Measurements from ENCODE around the gene KDM3B. TPM values are rescaled to one million over a fixed set of nuclear protein-coding genes. Genes with fewer than 3 reads are reported as not detected.
A peak's percentile ranks its signal among the peaks of the same experiment; 100 is the strongest.

The KDM3B gene
- total and polyA plus RNA-seq, 9 of the 15 experiments (the other 6 are each of a cell fraction or from before 2014, with no cell fraction given): 13.8 to 62.8 (median 41.9) TPM

DNA sequence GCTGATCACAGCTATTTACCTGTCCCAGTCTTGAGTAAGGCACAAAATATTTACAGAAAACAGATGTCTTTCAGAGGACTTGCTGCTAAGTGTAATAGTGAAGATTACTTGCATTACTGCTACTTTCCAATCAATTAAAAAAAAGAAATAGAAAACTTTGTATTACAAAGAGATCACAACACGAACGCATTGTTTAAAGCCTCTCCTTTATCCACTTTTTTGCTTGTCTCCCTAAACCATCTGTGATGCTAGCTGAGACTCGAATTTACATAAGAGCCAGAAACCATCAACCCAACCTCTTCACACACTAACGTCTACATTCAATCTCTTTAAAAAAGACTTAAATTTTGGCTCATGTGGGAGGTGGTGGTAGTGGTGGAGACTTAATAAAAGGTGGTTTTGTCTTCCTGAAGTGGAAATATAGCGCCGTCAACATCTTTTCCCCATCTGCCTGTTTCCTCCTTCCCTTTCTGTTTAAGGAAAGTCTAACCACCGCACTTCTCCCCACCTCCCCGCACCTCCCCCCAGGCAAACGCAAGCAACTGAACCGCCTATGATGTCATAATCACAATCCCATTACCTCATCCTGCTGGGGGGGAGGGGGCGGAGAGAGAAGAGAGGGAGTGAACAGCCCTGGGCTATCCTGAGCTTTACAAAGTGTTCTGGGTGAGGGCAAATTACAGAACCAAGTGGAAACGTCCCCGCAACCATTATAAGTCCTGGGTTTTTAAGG lies 15.4 kb upstream of the KDM3B start (continued):
- TF ChIP-seq TAF9B (IDR thresholded peaks at IDR 0.05; ENCODE audit: partially characterized antibody): peak; percentile 12
- no peak for TF ChIP-seq ZFP91 (CRISPR knock-in tag; IDR thresholded peaks at IDR 0.05)
- TF ChIP-seq, protein P1, sequence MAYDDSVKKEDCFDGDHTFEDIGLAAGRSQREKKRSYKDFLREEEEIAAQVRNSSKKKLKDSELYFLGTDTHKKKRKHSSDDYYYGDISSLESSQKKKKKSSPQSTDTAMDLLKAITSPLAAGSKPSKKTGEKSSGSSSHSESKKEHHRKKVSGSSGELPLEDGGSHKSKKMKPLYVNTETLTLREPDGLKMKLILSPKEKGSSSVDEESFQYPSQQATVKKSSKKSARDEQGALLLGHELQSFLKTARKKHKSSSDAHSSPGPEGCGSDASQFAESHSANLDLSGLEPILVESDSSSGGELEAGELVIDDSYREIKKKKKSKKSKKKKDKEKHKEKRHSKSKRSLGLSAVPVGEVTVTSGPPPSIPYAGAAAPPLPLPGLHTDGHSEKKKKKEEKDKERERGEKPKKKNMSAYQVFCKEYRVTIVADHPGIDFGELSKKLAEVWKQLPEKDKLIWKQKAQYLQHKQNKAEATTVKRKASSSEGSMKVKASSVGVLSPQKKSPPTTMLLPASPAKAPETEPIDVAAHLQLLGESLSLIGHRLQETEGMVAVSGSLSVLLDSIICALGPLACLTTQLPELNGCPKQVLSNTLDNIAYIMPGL (CRISPR knock-in tag; IDR thresholded peaks at IDR 0.05): no peak
- TF ChIP-seq ZNF175 (CRISPR knock-in tag; IDR thresholded peaks at IDR 0.05; ENCODE audit: low read depth): 0 out of 2 replicates have a peak, but pooled peaks have one; percentile 24
- no peak for TF ChIP-seq HNRNPLL (IDR thresholded peaks at IDR 0.05; ENCODE audit: low read depth, low read length, poor library complexity, severe bottlenecking)
- TF ChIP-seq, protein P2, sequence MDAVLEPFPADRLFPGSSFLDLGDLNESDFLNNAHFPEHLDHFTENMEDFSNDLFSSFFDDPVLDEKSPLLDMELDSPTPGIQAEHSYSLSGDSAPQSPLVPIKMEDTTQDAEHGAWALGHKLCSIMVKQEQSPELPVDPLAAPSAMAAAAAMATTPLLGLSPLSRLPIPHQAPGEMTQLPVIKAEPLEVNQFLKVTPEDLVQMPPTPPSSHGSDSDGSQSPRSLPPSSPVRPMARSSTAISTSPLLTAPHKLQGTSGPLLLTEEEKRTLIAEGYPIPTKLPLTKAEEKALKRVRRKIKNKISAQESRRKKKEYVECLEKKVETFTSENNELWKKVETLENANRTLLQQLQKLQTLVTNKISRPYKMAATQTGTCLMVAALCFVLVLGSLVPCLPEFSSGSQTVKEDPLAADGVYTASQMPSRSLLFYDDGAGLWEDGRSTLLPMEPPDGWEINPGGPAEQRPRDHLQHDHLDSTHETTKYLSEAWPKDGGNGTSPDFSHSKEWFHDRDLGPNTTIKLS (IDR thresholded peaks at IDR 0.05; ENCODE audit: borderline replicate concordance, low read depth): no peak
- no peak for TF ChIP-seq ZNF445 (CRISPR knock-in tag; IDR thresholded peaks at IDR 0.05; ENCODE audit: low read depth)
- peak; percentile 68 for TF ChIP-seq ESRRA (IDR thresholded peaks at IDR 0.05; ENCODE audit: borderline replicate concordance, low read depth)
- no peak for TF ChIP-seq ZNF696 (CRISPR knock-in tag; conservative IDR thresholded peaks at IDR 0.05)
- no peak; the same call in 1 of the 2 replicates for TF ChIP-seq ZEB2 (IDR thresholded peaks at IDR 0.05)
- no peak for TF ChIP-seq SRSF1 (IDR thresholded peaks at IDR 0.05; ENCODE audit: low read depth, low read length)
- no peak for TF ChIP-seq HMG20B (CRISPR knock-in tag; IDR thresholded peaks at IDR 0.05)
- no peak for TF ChIP-seq ZNF717 (CRISPR knock-in tag; IDR thresholded peaks at IDR 0.05)
- no peak; the same call in 1 of the 2 replicates for TF ChIP-seq TEAD4 (IDR thresholded peaks at IDR 0.05; ENCODE audit: low read length)
- no peak for TF ChIP-seq TEAD4 (CRISPR knock-in tag; IDR thresholded peaks at IDR 0.05; ENCODE audit: borderline replicate concordance)
- no peak for TF ChIP-seq CBX1 (IDR thresholded peaks at IDR 0.05; ENCODE audit: low read depth)
- TF ChIP-seq SMARCB1 (IDR thresholded peaks at IDR 0.05; ENCODE audit: insufficient read length, low read depth): no peak
- no peak for TF ChIP-seq PHB (CRISPR knock-in tag; IDR thresholded peaks at IDR 0.05)
- TF ChIP-seq ZNF24 (IDR thresholded peaks at IDR 0.05): no peak
- TF ChIP-seq, protein P3, sequence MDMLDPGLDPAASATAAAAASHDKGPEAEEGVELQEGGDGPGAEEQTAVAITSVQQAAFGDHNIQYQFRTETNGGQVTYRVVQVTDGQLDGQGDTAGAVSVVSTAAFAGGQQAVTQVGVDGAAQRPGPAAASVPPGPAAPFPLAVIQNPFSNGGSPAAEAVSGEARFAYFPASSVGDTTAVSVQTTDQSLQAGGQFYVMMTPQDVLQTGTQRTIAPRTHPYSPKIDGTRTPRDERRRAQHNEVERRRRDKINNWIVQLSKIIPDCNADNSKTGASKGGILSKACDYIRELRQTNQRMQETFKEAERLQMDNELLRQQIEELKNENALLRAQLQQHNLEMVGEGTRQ (CRISPR knock-in tag; IDR thresholded peaks at IDR 0.05): no peak
- no peak for TF ChIP-seq HNRNPK (IDR thresholded peaks at IDR 0.05; ENCODE audit: low read depth, low read length, poor library complexity, severe bottlenecking)
- no peak for TF ChIP-seq ZNF561 (CRISPR knock-in tag; conservative IDR thresholded peaks at IDR 0.05)
- TF ChIP-seq, protein P4, sequence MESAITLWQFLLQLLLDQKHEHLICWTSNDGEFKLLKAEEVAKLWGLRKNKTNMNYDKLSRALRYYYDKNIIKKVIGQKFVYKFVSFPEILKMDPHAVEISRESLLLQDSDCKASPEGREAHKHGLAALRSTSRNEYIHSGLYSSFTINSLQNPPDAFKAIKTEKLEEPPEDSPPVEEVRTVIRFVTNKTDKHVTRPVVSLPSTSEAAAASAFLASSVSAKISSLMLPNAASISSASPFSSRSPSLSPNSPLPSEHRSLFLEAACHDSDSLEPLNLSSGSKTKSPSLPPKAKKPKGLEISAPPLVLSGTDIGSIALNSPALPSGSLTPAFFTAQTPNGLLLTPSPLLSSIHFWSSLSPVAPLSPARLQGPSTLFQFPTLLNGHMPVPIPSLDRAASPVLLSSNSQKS (CRISPR knock-in tag; IDR thresholded peaks at IDR 0.05): no peak
